GM23248 (cell line): ENCODE data around the gene ADARB1.

Experiments used
- EZH2 ChIP-seq: fragments of 200-600 bp; sonication (generic); IDR thresholded peaks from 2 replicates; pipeline ENCODE4 v1.6.1; 2018; ENCODE audit warnings: antibody characterized with exemption, mild to moderate bottlenecking; ENCODE audit not compliant: insufficient read depth, poor library complexity, severe bottlenecking
- EZH2phosphoT487 ChIP-seq: fragments of 200-600 bp; sonication (generic); IDR thresholded peaks from 2 replicates; pipeline ENCODE4 v1.6.1; 2018; ENCODE audit warnings: antibody characterized with exemption, moderate library complexity, mild to moderate bottlenecking, low read depth; ENCODE audit not compliant: insufficient read depth

DNA sequence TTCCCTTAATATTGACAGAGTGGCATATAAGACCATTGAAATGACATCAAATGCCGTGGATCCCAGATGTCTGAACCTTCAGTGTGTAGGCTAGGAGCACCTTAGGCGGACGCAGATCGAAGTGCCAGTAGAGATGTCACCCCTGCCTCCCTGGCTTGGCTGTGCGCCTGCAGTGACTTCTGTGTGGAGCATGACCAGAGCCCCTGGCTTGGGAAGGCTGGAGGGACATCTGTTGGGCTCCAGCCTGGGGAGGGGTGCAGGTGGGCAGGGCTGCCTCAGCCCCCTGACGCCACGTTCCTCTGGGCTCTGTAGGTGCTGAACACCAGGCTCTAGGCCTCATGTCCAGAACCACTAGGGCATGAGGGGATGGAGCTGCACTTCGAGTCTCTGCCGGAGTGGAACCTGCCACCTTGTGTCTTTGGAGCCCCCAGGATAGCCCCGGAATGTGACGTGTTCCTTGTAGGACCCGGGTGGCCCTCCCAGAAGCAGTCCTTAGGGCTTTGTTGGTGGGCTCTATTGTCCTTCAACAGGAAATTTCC is 103.8 kb downstream of the ADARB1 start:
- TF ChIP-seq EZH2 (no peak), EZH2phosphoT487 (no peak)
